HG02885 (cell line): ENCODE results near the gene CASK.

ENCODE experiments used
- ATAC-seq: cut with Tn5 transposase; IDR thresholded peaks from one replicate; pipeline ENCODE4 v1.9.1; 2021; ENCODE audit warnings: mild to moderate bottlenecking; ENCODE audit not compliant: unreplicated experiment, poor library complexity

The CASK gene

DNA sequence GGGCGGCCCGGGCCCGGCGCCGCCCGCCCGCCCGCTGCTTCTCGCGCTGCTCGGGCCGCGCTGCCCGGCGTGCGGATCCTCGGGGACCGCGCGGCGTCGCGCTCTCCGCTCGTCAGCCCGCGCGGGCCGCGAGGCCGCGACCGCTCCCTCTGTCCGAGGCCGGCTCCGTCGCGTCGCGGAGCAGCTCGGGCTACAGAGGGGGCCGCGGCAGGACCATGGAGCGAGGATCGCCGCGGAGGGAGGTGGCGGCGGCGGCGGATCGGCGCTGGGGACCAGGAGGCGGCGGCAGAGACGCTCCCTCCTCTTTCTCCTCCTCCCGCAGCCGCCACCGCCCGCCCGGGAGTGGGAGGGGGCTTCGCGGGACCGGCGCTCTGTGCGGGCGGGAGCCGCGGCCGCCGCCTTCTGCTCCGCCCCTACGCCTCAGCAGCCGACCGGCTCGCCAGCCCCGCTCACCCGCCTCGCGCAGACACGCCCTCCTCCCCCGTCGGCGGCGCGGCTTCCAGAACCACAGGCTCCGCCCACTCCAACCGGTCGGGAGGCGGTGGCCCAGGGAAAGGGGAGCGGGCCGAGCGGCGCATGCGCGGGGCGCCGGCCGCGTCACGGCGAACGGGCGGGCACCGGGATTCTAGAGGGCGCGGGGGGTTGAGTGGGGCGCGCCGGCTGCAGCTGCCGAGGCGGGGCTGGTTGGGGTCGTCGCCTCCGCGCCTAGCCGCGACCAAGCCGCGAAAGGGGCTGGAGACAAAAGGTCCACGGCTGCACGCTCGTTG is at the start of gene CASK:
TSS of gene CASK (minus strand) at position 344 of the 767 bp plus-strand sequence. CDS start 566 bp downstream, outside the sequence.
- peak; percentile 82 for ATAC-seq

DNA sequence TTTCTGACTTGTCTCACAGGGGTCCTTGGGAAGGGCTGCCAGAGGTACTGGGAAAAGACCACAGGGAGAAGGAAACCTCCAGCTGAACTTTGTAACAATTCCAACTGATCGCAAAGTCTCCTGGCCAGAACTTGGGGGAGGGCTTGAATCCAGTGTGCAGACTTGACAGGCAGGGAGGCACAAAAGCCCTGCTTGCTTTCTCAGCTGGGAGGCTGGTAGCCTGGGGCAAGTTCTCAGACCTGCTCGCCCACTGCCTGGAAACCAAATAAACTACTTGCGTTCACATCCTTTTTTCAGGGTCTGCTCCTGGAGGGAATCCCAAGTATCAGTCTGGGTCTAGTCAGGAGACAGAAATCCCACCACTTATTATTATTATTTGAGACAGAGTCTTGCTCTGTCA is 48.0 kb upstream of the CASK start:
- no peak for ATAC-seq

DNA sequence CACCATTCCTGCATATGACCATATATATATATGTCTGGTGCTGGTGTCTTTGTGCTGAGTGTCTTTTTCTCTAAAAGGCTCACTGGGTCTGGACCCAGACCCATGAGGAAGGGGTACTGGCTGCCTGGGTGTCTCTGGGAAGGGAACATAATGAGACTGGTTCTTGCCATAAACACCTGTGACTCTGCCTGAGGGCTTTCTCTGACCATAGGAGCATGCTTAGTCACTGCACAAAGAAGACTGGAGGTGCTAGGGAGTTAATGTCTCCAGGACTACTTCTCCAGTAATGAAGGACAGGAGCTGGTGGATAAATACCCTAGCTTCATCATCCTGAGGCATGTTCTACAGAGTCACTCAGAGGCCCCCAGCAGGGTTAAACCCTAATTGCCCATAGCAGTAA is 47.1 kb upstream of the CASK start:
- no peak for ATAC-seq

DNA sequence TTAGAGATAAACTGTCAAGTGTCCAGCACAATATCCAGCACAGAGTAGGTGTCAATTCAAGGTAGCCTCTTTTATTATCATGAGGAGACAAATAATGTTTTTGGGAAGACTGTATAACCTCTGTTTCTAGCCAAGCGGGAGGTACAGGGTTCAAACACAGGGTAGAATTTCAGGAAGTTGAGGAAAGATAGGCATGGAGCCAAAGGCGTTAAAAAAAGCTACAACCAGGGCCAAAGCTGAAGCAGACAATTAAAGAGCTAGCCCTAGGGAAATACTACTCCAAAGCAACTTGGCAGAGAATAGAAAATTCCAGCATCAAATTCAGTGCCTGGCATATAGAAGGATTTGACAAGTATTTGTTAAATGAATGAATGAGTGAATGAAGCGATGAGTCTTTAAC is 40.0 kb upstream of the CASK start:
- ATAC-seq, result no peak

DNA sequence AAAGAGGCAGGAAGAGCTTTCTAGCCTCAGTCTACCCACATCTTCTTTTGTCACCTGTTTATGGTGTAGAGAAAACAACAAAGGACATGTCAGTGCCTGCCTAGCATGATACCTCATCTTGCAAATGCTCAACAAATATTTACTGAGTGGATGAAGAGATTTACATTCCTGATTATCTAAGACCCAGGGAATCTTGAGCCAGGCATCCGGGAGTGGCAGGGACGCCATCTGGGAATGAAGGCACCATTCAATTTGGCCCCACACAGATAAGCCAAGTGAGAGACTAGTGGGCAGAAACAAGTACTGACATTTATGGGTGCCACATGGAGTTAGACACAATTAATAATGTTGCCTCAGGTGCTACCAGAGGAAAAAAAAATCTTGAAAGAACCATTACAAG is 36.8 kb upstream of the CASK start:
- ATAC-seq, result no peak

DNA sequence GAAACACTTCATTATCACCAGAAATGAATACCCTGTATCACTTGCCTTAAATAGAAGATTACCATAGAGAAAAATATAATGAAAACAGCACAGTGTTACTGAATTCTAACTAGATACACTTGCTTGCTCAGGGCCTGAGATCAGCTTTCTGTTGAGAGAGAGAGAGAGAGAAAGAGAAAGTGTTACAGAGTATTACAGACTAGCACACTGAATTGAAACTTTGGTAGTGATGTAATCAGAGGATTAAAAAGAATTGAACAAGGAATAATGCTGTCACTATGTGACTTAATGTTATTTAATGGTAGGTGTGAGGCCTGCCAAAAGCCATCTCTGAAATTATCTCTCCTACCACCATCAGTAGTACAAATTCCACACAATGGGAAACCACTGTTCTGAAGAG is 35.5 kb upstream of the CASK start:
- no peak for ATAC-seq

DNA sequence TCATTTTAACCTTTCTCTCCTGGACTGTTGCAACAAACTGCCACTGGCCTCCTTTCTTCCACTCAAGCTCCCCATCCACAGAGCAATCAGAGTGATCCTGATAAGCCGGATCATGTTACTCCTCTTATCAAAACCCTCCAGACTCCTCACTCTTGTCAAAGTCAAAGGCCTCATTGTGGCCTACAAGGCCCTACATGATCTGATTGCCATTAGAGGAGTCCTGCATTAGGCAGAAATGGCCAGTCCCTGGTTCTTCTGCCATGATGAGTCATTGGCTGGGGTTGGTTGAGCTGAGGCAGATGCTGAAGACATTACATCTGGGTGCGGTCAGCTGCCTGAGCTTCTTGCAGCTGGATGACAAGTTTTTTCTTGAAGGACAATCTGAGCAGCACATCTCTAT is 32.7 kb upstream of the CASK start:
- ATAC-seq, result no peak

- no peak for ATAC-seq
Observed at GRCh38 chrX:41952102-41952501, 28.7 kb upstream of the CASK start.

- ATAC-seq, result no peak
Observed at GRCh38 chrX:41946989-41947612, 23.7 kb upstream of the CASK start.

DNA sequence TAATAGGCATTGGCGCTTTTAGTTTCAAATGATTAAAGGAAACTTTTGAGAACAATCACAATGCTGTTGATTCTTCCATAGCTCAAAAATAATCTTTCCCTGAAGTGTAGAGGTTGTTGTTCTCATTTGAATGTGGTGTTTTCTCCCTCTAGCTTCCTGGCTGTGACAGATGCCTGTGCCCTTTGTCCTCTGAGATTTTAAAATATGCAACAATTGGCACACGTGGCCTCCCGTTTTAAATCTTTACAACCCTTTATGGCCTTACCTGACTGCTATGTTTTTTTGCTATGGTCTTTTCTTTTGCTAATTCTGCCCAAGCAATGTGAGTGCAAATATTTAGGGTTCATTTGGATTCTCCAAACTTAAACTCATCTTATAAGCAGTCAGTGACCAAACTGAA is 22.9 kb upstream of the CASK start:
- no peak for ATAC-seq

DNA sequence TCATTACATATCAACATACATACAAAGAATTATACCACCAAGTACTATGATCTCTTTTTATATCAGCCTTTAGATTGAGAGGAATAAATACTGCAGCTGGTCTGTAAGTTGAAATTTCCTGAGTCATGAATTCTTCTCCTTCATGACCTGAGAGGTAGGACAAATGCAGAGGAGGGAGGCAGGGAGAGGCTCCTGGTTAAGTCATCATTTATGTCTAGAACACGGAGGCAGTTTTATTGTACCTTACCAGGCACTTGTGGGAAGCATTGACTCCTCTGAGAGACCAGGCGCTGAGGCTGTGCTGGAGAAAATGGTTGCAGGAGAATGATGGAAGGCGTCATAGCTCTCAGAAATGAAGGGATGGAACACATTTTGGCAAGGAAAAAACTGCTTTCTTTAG is 12.5 kb upstream of the CASK start:
- no peak for ATAC-seq

GRCh38 chrX:41933546-41933945 is 10.2 kb upstream of the CASK start:
- no peak for ATAC-seq

DNA sequence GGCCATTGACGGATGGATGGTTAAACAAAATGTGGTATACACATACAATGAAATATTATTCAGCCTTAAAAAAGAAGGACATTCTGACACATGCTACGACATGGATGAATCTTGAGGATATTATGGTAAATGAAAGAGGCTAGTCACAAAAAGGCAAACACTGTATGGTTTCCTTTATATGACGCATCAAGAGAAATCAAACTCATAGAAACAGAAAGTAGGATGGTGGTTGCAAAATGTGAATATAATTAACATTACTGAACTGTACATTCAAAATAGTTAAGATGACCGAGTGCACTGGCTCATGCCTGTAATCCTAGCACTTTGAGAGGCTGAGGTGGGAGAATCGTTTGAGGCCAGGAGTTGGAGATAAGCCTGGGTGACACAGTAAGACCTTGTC is 9.5 kb upstream of the CASK start:
- ATAC-seq, result no peak

DNA sequence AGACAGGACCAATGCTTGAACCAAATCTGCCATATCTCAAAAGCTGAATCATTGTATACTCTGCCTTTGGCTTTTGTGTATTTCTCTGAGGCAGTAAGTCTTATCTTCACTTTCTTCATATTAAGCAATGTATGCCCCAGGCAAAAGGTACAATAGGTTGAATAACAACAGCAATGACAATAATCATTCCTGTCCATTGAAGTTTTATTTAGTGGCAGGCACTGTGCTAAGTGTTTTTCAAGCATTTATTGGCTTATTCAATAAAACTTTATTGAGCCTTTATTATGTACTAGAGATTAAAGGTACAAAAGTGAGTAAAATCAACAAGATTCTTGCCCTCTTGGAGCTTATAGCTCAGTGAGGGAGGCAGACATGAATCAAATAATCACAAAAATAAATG is 8.2 kb upstream of the CASK start:
- no peak for ATAC-seq

GRCh38 chrX:41923978-41924683 is 777 bp upstream of the CASK start:
- ATAC-seq, result peak; percentile 23

- no peak for ATAC-seq
Observed at GRCh38 chrX:41922431-41923151, 763 bp downstream of the CASK start.

DNA sequence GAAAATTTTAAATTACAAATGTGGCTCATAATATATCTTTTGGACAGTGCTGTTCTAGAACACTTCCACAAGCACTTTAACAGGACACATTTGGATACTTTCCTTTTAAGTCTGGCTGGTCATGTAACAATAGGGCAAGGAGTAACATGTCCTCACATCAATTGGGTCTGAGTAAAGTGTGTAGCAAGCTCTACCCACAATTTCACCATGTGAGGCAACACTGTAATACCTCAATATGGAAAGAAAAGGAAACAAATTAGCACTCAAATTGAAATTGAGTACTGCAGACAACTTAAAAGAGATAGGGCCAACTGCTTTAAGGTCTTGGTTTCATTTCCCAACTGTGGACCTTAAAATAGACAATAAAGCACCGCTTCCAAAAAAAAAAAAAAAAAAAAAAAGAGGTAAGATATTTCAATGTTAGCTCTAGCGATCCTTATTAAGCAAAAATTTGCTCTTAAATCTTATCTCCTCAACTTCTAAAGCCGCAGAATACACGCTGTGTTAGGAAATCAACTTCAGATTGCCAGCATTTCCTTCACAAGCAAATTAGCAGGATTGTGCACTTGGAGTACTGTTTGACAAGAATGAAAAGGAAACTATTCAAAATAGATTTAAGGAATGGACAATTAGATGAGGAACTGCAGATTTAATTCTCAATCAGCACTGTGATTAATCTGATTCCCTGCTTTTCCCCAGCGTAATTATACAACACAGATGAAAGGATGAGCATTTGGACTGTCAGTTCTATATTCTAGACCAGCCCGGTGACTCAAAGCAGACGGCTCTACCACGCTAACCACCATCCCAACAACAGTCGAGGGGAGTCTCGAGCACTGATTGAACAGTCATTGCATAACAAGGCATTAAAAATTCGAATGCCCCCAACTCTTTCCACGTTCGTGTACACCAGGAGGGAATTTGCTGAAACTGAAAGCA is 1.6 kb downstream of the CASK start:
- peak; percentile 33 for ATAC-seq

- ATAC-seq, result no peak
Observed at GRCh38 chrX:41919870-41920269, 3.5 kb downstream of the CASK start.

DNA sequence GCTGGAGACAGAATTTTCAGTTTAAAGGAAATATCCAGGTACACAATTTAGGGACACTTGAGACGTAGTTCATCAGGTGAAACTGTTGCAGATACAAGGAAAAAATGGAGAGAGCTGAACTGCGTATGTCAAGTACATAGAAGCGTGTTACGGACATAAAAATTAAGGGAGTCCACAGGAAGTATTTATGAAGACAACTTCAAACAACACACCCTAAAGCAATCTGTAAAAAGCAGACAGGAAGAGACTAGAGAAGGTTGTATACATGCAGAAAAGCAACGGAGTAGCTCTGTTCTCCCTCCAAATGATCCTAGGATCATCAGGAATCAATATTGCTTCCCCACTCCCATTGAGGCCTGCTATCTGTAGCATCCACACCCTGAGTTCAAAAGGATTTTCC is 5.8 kb downstream of the CASK start:
- ATAC-seq, result no peak

DNA sequence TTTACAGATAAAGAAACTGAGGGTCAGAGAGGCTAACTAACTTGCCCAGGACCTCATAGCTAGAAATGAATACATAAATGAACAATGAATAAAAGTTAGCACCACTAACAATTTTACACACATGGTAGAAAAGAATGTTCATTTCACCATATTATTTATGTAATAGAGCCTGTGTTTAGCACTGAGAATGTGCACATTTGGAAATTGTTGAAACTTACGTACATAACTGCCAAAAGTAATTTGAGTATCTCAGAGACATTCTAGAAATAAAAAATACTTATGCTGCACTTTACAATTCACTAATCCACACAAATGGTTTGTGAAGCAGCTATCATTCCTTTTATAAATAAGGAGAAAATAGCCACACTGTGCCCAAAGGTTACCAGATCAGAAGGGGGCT is 9.9 kb downstream of the CASK start:
- ATAC-seq, result no peak
